ENCODE results near the gene SLC35D1. TPM values are rescaled to one million over a fixed set of nuclear protein-coding genes. Genes with fewer than 3 reads are reported as not detected.

The SLC35D1 gene
- total RNA-seq, 1 experiment from 2014 or later: 3.8 TPM

- Histone ChIP-seq H3K79me2 (ENCODE audit: insufficient read depth, low read length) (no peaks in the 10 kb centered on the region), H3K9me3 (ENCODE audit: control insufficient read depth, low read depth, low read length) (no peaks in the 10 kb centered on the region), H3K27ac (ENCODE audit: insufficient read length, low read depth, low read length) (no peak overlapping the region)
Observed at GRCh38 chr1:67013573-67013972, 40.4 kb downstream of the SLC35D1 start.

More at GRCh38 chr1:67013573-67013972, 40.4 kb downstream of the SLC35D1 start:
- Histone ChIP-seq H2BK12ac (ENCODE audit: insufficient read length, low read depth, low read length) (no peak overlapping the region), H2AFZ (ENCODE audit: low read length) (no peak overlapping the region), H3K23me2 (ENCODE audit: insufficient read length, low read depth, low read length, poor library complexity, severe bottlenecking) (no peaks in the 10 kb centered on the region), H4K91ac (ENCODE audit: insufficient read length, low read depth, low read length) (no peak overlapping the region), H3K79me1 (ENCODE audit: insufficient read depth, low read depth, low read length, poor library complexity, severe bottlenecking) (no peaks in the 10 kb centered on the region), H3K4ac (ENCODE audit: low read depth, low read length) (no peak overlapping the region), H4K20me1 (ENCODE audit: control insufficient read depth, insufficient read depth, insufficient read length) (no peaks in the 10 kb centered on the region), H3K14ac (ENCODE audit: insufficient read depth, low read length) (no peak overlapping the region), H3T11ph (ENCODE audit: low read length) (no peak overlapping the region), H3K27me3 (ENCODE audit: insufficient read depth, low read length) (no peaks in the 10 kb centered on the region), H3K56ac (ENCODE audit: insufficient read length, low read depth, low read length) (no peak overlapping the region), H4K8ac (replicated peaks; ENCODE audit: insufficient read length, low read depth, low read length) (no peak overlapping the region), H2BK20ac (ENCODE audit: low read depth, low read length, poor library complexity, severe bottlenecking) (no peak overlapping the region), H3K18ac (ENCODE audit: insufficient read length, low read depth, low read length) (no peak overlapping the region), H4K5ac (ENCODE audit: insufficient read length, low read depth, low read length) (no peak overlapping the region), H2BK15ac (ENCODE audit: low read depth, low read length) (no peak overlapping the region), H2AK5ac (ENCODE audit: insufficient read length, low read length) (no peak overlapping the region), H2BK5ac (ENCODE audit: insufficient read length, low read length) (no peak overlapping the region), H3K4me1 (ENCODE audit: insufficient read depth, low read length) (no peaks in the 10 kb centered on the region; the same call in 1 of the 2 replicates), H3K23ac (ENCODE audit: insufficient read length, low read depth, low read length) (no peak overlapping the region), H2BK120ac (ENCODE audit: low read depth, low read length, poor library complexity, severe bottlenecking) (no peak overlapping the region), H3K9ac (ENCODE audit: extremely low read depth, insufficient read length, low read length) (no peak overlapping the region), H3K4me2 (ENCODE audit: insufficient read depth, insufficient read length, low read length) (no peak overlapping the region)
- no CpG with 5 or more reads among the region's 2 CpGs for WGBS (ENCODE audit: extremely low coverage, insufficient read length, low lambda C conversion rate)
- Mint-ChIP-seq H3K4me1 (peaks cover 3 to 9% of the 10 kb centered on the region in 2 experiments), H3K27me3 (ENCODE audit: low read depth) (no peaks in the 10 kb centered on the region), H3K36me3 (ENCODE audit: insufficient read depth in 1 of 3, low read depth in 3 of 3) (peaks cover 0 to 2% (median 0%) of the 10 kb centered on the region in 3 experiments; a peak in 3 of 7 replicates), H3K4me3 (no peak overlapping the region), H3K27ac (no peak overlapping the region), H3K9me3 (no peaks in the 10 kb centered on the region)
- no peak for DNase-seq
- no peak for TF ChIP-seq CTCF (conservative IDR thresholded peaks at IDR 0.05)
